Karpas-422 (cell line): Measurements from ENCODE around the gene CPT1B. TPM values are rescaled to one million over a fixed set of nuclear protein-coding genes. Genes with fewer than 3 reads are reported as not detected.

Source experiments
- DNase-seq: peaks from one replicate; pipeline ENCODE4 v3.0.0-alpha.2; 2015
- H2AFZ ChIP-seq: fragments of 200-600 bp; sonication (generic); 2 replicates; pipeline ENCODE4 v1.6.1; 2014; ENCODE audit warnings: antibody characterized with exemption, low read length, mixed read lengths
- H3K27ac ChIP-seq: fragments of 200-600 bp; sonication (generic); 2 replicates; pipeline ENCODE4 v1.5.1; 2014; ENCODE audit warnings: mild to moderate bottlenecking, low read length, moderate library complexity
- H3K27me3 ChIP-seq: fragments of 200-600 bp; sonication (generic); 2 replicates; pipeline ENCODE4 v1.6.1; 2014; ENCODE audit warnings: low read length, mixed read lengths
- H3K36me3 ChIP-seq: fragments of 200-600 bp; sonication (generic); 2 replicates; pipeline ENCODE4 v1.6.1; 2014; ENCODE audit warnings: low read length, mixed read lengths; ENCODE audit not compliant: insufficient read depth
- H3K4me1 ChIP-seq: fragments of 200-600 bp; sonication (generic); 2 replicates; pipeline ENCODE4 v1.6.1; 2014; ENCODE audit warnings: mild to moderate bottlenecking, low read length, mixed read lengths
- H3K4me2 ChIP-seq: fragments of 200-600 bp; sonication (generic); 2 replicates; pipeline ENCODE4 v1.6.1; 2014; ENCODE audit warnings: low read length, low read depth, mild to moderate bottlenecking; ENCODE audit not compliant: poor library complexity, severe bottlenecking
- H3K4me3 ChIP-seq: fragments of 200-600 bp; sonication (generic); 2 replicates; pipeline ENCODE4 v1.5.1; 2014; ENCODE audit warnings: mild to moderate bottlenecking, antibody characterized with exemption, low read length, mixed read lengths
- H3K79me2 ChIP-seq: fragments of 200-600 bp; sonication (generic); 2 replicates; pipeline ENCODE4 v1.6.1; 2014; ENCODE audit warnings: mild to moderate bottlenecking, low read length, mixed read lengths
- H3K9ac ChIP-seq: fragments of 200-600 bp; sonication (generic); 2 replicates; pipeline ENCODE4 v1.6.0; 2014; ENCODE audit warnings: low read length
- H3K9me2 ChIP-seq: fragments of 200-600 bp; sonication (generic), shearing (Covaris generic); replicated peaks from 2 replicates; pipeline ENCODE4 v1.6.0; 2014; ENCODE audit warnings: mild to moderate bottlenecking, low read length, moderate library complexity; ENCODE audit not compliant: insufficient read depth
- H3K9me3 ChIP-seq: fragments of 300-700, 200-600 bp; sonication (generic); 2 replicates; pipeline ENCODE4 v1.6.1; 2014; ENCODE audit warnings: low read length, mixed read lengths
- H4K20me1 ChIP-seq: fragments of 200-600 bp; sonication (generic); 2 replicates; pipeline ENCODE4 v1.6.1; 2014; ENCODE audit warnings: mild to moderate bottlenecking, antibody characterized with exemption, low read length, low read depth; ENCODE audit not compliant: insufficient read depth
- total RNA-seq: library from RNA; depleted of rRNA; stranded (reverse); fragments of >200 nt; shearing (Covaris generic); gene quantifications from 2 replicates; pipeline ENCODE4 v1.2.3, GENCODE V29; 2014; ENCODE audit warnings: low replicate concordance

Gene CPT1B
- total RNA-seq, 1 experiment from 2014 or later = 50.3 TPM

DNA sequence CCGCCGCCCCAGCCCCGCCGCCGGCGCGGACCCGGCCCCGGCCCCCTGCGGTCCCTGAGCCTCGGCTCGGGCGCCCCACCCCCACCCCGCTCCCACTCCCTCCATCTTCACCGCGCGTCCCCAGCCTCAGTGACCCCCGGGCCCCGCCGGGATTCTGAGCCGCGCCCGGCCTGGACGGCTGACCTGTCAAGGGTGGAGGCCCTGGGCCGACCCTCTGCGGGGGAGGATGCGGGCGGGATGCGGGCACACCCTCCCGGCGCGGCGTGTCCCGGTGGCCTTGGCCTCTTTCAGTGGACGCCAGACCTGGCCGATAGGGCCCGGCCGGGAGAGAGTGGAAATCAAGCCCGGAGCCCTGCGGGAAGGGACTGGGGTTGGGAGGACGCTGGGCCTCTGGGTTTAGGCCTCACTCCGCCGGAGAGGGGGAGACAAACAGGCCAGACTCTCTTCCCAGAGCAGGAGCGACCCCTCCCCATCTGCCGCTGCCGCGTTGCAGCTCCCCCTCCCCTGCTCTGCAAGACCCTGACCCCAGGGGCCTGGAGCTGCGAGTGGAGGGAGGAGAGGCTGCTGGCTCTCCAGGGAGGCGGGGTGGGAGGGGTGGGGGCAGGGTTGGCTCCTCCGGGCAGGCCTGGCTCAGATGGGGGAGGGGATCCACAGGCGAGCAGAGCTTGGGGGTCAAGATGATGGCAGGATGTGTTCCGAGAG lies 22.9 kb upstream of the CPT1B start:
- no peak overlapping the region for H3K9ac ChIP-seq
- no peak overlapping the region for H3K27ac ChIP-seq
- H3K27me3 ChIP-seq = no peaks in the 10 kb centered on the region
- no peak overlapping the region for H3K4me3 ChIP-seq
- no peak overlapping the region for H2AFZ ChIP-seq
- DNase-seq = no peak
- no peaks in the 10 kb centered on the region for H3K9me3 ChIP-seq
- no peaks in the 10 kb centered on the region for H3K79me2 ChIP-seq
- no peaks in the 10 kb centered on the region for H3K9me2 ChIP-seq
- no peaks in the 10 kb centered on the region; the same call in 1 of the 2 replicates for H4K20me1 ChIP-seq
- H3K4me1 ChIP-seq = peaks cover 9% of the 10 kb centered on the region
- H3K36me3 ChIP-seq = no peaks in the 10 kb centered on the region
- H3K4me2 ChIP-seq = no peak overlapping the region

DNA sequence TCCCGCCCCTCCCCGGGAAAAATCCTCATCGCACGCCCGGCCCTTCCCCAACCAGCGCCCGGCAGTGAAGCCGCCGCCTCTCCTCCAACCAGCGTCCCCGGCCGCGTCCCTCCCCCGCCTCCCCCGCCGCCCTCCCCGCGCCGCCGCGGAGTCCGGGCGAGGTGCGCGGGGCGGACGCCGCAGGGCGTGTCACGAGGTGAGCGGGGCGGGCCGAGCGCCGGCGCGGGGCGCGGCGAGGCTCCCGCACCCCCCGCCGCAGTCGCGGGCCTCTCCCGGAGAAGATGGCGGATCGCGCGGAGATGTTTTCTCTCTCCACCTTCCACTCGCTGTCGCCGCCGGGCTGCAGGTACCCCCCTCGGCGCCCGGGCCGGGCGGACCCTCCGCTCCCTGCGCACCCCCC lies 22.3 kb upstream of the CPT1B start, which contains the start of gene MAPK8IP2:
MAPK8IP2 (plus strand) TSS at position 256 of the 400 bp plus-strand sequence; CDS start at position 282, 26 bp downstream.
- H3K9me3 ChIP-seq = no peaks in the 10 kb centered on the region
- no peak within 1 kb of the TSS for H2AFZ ChIP-seq
- H3K27ac ChIP-seq = no peak within 1 kb of the TSS
- no peaks in the 10 kb centered on the region for H3K9me2 ChIP-seq
- H3K27me3 ChIP-seq = no peaks in the 10 kb centered on the region
- no peak within 1 kb of the TSS for H3K4me3 ChIP-seq
- no peak for DNase-seq
- H3K36me3 ChIP-seq = no peaks in the 10 kb centered on the region
- H3K4me1 ChIP-seq = peaks cover 4% of the 10 kb centered on the region
- H3K79me2 ChIP-seq = no peaks in the 10 kb centered on the region
- no peak within 1 kb of the TSS for H3K4me2 ChIP-seq
- no peaks in the 10 kb centered on the region; the same call in 1 of the 2 replicates for H4K20me1 ChIP-seq
- no peak within 1 kb of the TSS for H3K9ac ChIP-seq

DNA sequence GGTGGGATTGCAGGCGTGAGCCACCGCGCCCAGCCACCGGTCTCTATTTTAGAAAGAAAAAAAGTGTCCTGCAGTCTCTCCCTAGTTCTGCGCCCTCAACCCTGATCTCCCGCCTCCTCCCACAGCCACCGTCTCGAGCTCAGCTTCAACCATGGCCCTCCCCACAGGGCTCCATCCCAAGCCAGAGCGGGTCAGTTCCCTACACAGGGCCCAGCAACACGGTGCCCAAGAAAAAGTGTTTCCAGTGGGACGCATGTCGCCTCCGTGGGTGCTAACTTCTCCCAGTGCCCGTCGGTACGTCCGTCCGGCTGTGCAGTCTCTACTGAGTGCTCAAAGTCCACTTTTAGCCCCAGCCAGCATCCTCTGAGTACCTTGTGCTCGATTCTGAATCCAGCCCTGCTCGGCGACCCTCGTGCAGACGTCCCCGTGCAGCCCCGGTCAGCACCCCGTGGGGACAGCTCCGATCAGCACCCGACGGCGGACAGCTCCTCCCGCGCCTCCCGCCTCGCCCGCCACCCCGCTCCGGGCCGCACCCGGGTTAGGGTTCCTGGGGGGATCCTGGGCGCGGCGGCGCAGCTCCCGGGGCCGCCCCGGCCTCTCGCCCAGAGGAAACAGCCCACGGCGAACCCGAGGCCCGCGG lies 21.7 kb upstream of the CPT1B start:
- no peak overlapping the region for H3K4me2 ChIP-seq

DNA sequence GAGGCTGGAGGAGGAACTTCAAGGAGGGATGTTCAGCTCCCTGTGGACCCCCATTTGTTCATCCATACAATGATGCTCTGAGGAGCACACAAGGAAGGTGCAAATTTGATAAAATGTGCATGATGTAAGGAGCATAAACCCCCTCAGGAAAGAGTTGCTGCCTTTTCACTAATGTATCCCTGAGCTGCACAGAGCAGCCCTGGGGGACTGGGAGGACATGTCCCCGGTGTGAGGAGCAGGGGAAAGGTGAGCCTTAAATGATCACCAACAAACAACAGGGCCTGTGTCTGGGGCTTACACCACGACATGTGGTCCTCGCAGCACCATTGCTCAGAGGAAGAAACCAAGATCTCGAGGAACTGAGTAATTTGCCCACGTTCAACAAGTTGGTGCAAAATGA lies 18.9 kb upstream of the CPT1B start:
- Histone ChIP-seq H3K4me2 (no peak overlapping the region), H3K9me2 (no peaks in the 10 kb centered on the region), H3K9ac (no peak overlapping the region), H2AFZ (no peak overlapping the region), H3K27me3 (no peaks in the 10 kb centered on the region), H4K20me1 (no peaks in the 10 kb centered on the region), H3K27ac (no peak overlapping the region), H3K36me3 (0 out of 2 replicates have a peak, but pooled peaks cover 2% of the 10 kb centered on the region), H3K9me3 (no peaks in the 10 kb centered on the region), H3K79me2 (no peaks in the 10 kb centered on the region), H3K4me3 (no peak overlapping the region), H3K4me1 (no peaks in the 10 kb centered on the region)
- DNase-seq = no peak

More for the DNA sequence above, 21.7 kb upstream of the CPT1B start:
- no peak overlapping the region for H3K4me3 ChIP-seq
- no peaks in the 10 kb centered on the region for H3K79me2 ChIP-seq
- no peak overlapping the region for H3K27ac ChIP-seq
- H4K20me1 ChIP-seq = no peaks in the 10 kb centered on the region; the same call in 1 of the 2 replicates
- 0 out of 2 replicates have a peak, but pooled peaks cover 2% of the 10 kb centered on the region for H3K36me3 ChIP-seq
- DNase-seq = no peak
- no peak overlapping the region for H2AFZ ChIP-seq
- H3K9me2 ChIP-seq = no peaks in the 10 kb centered on the region
- H3K4me1 ChIP-seq = no peaks in the 10 kb centered on the region
- H3K9me3 ChIP-seq = no peaks in the 10 kb centered on the region
- no peak overlapping the region for H3K9ac ChIP-seq
- no peaks in the 10 kb centered on the region for H3K27me3 ChIP-seq

DNA sequence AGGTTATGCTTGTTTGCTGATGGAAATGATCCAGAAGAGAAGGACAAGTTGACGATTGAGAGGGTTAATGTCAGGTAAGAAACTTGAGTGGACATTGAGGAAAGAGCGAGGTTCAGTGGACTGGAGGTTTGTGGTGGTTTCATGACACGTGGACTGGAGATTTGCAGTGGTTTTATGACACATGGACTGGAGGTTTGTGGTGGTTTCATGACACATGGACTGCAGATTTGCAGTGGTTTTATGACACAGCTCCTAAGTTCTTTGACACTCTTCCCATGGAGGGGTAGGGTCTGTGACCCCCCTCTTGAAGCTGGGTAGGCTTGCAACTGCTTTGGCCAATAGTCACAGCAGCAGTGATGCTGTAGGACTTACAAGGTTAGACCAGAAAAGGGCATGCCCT lies 17.0 kb upstream of the CPT1B start:
- H3K4me2 ChIP-seq = no peak overlapping the region
- H3K36me3 ChIP-seq = peaks cover 2% of the 10 kb centered on the region; the same call in 1 of the 2 replicates
- no peaks in the 10 kb centered on the region for H4K20me1 ChIP-seq
- DNase-seq = no peak
- H3K27ac ChIP-seq = no peak overlapping the region
- no peaks in the 10 kb centered on the region for H3K4me1 ChIP-seq
- H3K79me2 ChIP-seq = no peaks in the 10 kb centered on the region
- H3K9me3 ChIP-seq = no peaks in the 10 kb centered on the region
- H3K4me3 ChIP-seq = no peak overlapping the region
- H3K9ac ChIP-seq = no peak overlapping the region
- no peaks in the 10 kb centered on the region for H3K27me3 ChIP-seq
- H3K9me2 ChIP-seq = no peaks in the 10 kb centered on the region
- H2AFZ ChIP-seq = no peak overlapping the region

DNA sequence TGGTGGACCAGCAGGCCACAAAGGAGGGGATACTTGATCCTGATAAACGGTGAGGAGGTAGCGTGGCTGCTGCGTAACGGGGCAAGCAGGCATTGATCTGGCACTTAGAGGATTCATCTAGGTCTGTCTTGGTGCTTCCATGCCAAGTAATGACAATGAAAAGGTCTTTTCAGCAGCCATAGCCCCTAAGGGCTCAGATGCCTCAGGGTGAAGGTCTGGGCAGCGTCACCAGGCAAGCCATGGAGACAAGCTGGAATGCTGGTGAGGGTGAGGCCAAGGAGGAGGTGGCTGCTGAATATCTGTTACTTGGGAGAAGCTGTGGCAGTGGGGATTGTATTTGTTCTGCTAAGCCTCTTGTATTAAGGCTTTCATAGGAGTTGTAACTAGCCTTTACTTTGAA lies 9.2 kb upstream of the CPT1B start:
- no peak for DNase-seq
- no peaks in the 10 kb centered on the region for H3K9me2 ChIP-seq
- no peaks in the 10 kb centered on the region for H3K9me3 ChIP-seq
- peaks cover 7% of the 10 kb centered on the region for H3K4me1 ChIP-seq
- no peak overlapping the region for H3K27ac ChIP-seq
- no peak overlapping the region for H3K4me2 ChIP-seq
- peaks cover 14% of the 10 kb centered on the region for H3K79me2 ChIP-seq
- no peaks in the 10 kb centered on the region; the same call in 1 of the 2 replicates for H3K36me3 ChIP-seq
- no peak overlapping the region for H3K4me3 ChIP-seq
- H3K27me3 ChIP-seq = no peaks in the 10 kb centered on the region
- no peak overlapping the region for H2AFZ ChIP-seq
- no peak overlapping the region for H3K9ac ChIP-seq
- H4K20me1 ChIP-seq = no peaks in the 10 kb centered on the region

DNA sequence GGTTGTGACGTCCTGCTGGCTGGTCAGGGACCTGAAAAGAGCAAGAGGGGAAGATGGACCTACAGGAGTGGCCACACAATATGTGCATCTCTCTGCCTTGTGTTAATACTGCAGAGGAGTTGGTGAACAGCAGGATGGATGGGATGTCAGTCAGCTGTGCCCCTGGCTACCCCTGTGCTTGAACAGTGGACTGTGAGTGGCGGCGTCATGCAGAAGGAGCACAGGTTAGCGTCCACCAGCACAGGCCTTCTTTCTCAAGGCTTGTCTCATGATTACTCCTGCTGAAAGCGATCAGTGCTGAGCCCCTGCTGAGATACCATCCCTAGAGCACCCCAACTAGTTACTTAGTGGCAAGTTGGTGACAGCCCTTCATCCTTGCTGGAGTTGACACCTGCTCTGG lies 8.2 kb upstream of the CPT1B start:
- Histone ChIP-seq H3K27me3 (no peaks in the 10 kb centered on the region), H3K9me3 (no peaks in the 10 kb centered on the region), H3K9ac (no peak overlapping the region), H3K36me3 (no peaks in the 10 kb centered on the region; the same call in 1 of the 2 replicates), H3K9me2 (no peaks in the 10 kb centered on the region), H3K4me3 (no peak overlapping the region), H3K4me2 (no peak overlapping the region), H3K27ac (no peak overlapping the region), H3K4me1 (peaks cover 12% of the 10 kb centered on the region), H3K79me2 (peaks cover 22% of the 10 kb centered on the region), H4K20me1 (no peaks in the 10 kb centered on the region), H2AFZ (no peak overlapping the region)
- DNase-seq = no peak

DNA sequence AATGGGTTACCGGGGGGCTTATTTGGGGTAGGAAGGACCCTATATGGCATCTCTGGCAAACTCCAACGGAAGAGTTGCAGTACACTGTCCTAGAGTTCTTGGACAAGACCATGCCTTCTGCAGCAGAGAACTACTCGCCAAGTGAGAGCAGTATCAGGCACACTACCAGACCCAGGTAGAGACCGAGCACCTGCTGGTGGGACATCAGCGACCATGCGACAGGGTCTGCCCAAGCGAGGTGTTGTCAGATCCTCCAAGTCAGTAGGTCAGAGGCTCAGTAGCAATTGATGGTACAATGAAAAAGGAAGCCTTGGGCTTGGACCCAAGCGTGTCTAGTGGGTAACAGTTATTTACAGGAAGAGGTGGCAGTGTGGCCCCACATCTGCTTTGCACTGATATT lies 7.6 kb upstream of the CPT1B start:
- H3K79me2 ChIP-seq = peaks cover 27% of the 10 kb centered on the region
- no peak for DNase-seq
- no peaks in the 10 kb centered on the region for H3K9me2 ChIP-seq
- H3K4me1 ChIP-seq = peaks cover 18% of the 10 kb centered on the region
- no peaks in the 10 kb centered on the region for H3K27me3 ChIP-seq
- H2AFZ ChIP-seq = no peak overlapping the region
- no peaks in the 10 kb centered on the region for H3K36me3 ChIP-seq
- H3K9me3 ChIP-seq = no peaks in the 10 kb centered on the region
- H3K9ac ChIP-seq = no peak overlapping the region
- H3K27ac ChIP-seq = no peak overlapping the region
- no peak overlapping the region for H3K4me3 ChIP-seq
- no peaks in the 10 kb centered on the region for H4K20me1 ChIP-seq
- H3K4me2 ChIP-seq = no peak overlapping the region
